HCT116 (cell line): Measurements from ENCODE around the gene GAB4.

Experiments used
- CBX3 ChIP-seq: IDR thresholded peaks from 2 replicates; pipeline ENCODE4 v1.6.1; 2012; ENCODE audit warnings: low read depth
- EZH2 ChIP-seq: fragments of 200-600 bp; sonication (generic); IDR thresholded peaks from 2 replicates; pipeline ENCODE4 v1.6.1; 2017; ENCODE audit warnings: antibody characterized with exemption, mixed run types
- EZH2phosphoT487 ChIP-seq: fragments of 200-600 bp; IDR thresholded peaks from 2 replicates; pipeline ENCODE4 v1.6.1; 2018; ENCODE audit warnings: antibody characterized with exemption, borderline replicate concordance
- POLR2AphosphoS5 ChIP-seq: IDR thresholded peaks from 2 replicates; pipeline ENCODE4 v1.6.1; 2011; ENCODE audit warnings: mild to moderate bottlenecking, low read depth, low read length, moderate library complexity
- TF ChIP-seq, protein P1 (sequence below), 3 experiments: fragments of 200-600 bp in 1 of 3; sonication (generic) in 1 of 3; IDR thresholded peaks in 2 of 3; conservative IDR thresholded peaks in 1 of 3; 2 replicates each; pipeline ENCODE4 v1.5.1; 2012 to 2017; ENCODE audit warnings: low read depth in 2 of 3, low read length in 2 of 3, antibody characterized with exemption in 1 of 3, borderline replicate concordance in 1 of 3, control low read depth in 1 of 3, mild to moderate bottlenecking in 1 of 3, mixed read lengths in 1 of 3, mixed run types in 1 of 3, moderate library complexity in 1 of 3; ENCODE audit not compliant: insufficient read depth in 1 of 3
- TF ChIP-seq, protein P2 (sequence below): IDR thresholded peaks from 2 replicates; pipeline ENCODE4 v1.6.1; 2011; ENCODE audit warnings: mild to moderate bottlenecking, low read length, moderate library complexity; ENCODE audit not compliant: insufficient replicate concordance; ENCODE audit errors: extremely low read depth
- TF ChIP-seq, protein P3 (sequence below): IDR thresholded peaks from 2 replicates; pipeline ENCODE4 v1.6.1; 2012; ENCODE audit warnings: low read depth

DNA sequence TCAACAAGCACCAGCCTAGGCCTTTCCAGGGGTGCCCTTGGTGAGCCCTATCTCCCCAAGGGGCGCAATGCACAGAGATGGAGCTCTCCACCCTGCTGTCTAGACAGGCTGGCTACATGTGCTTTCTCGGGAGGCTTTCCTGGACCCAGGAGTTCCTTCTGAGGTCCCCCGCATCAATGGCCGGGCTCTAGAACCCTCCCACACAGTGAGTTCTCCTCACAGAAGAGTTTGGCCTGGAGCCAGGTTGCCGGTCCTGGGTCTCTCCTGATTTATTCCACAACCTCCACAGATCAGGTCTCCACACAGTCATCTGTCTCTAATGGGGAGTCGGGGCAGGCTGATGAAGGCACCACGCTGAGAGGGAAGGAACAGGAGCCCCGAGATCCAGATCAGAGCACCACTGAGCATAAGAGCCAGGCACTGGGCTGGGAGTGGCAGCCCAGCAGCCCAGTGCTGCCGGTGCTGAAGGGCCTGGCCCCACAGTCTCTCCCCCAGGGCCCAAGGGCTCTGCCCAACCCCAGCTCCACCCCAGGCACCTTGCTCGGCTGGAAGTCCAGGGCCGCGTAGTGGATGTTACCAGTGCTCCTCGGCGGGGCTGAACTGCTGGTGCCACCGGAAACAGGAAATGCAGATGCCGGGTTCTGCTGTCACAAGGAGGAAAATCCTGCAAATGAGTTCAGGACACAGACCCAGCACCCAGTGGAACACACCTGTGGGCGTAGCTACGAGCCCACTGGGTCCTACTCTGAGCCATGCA, 44.7 kb downstream of the GAB4 start:
- TF ChIP-seq, protein P1, sequence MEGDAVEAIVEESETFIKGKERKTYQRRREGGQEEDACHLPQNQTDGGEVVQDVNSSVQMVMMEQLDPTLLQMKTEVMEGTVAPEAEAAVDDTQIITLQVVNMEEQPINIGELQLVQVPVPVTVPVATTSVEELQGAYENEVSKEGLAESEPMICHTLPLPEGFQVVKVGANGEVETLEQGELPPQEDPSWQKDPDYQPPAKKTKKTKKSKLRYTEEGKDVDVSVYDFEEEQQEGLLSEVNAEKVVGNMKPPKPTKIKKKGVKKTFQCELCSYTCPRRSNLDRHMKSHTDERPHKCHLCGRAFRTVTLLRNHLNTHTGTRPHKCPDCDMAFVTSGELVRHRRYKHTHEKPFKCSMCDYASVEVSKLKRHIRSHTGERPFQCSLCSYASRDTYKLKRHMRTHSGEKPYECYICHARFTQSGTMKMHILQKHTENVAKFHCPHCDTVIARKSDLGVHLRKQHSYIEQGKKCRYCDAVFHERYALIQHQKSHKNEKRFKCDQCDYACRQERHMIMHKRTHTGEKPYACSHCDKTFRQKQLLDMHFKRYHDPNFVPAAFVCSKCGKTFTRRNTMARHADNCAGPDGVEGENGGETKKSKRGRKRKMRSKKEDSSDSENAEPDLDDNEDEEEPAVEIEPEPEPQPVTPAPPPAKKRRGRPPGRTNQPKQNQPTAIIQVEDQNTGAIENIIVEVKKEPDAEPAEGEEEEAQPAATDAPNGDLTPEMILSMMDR (IDR thresholded peaks at IDR 0.05 in 2 of 3, conservative IDR thresholded peaks at IDR 0.05 in 1 of 3; ENCODE audit: borderline replicate concordance in 1 of 3, insufficient read depth in 1 of 3, low read depth in 2 of 3, low read length in 2 of 3) = no peak
- TF ChIP-seq CBX3 (no peak), EZH2phosphoT487 (no peak), EZH2 (no peak), POLR2AphosphoS5 (no peak)
- TF ChIP-seq, protein P2, sequence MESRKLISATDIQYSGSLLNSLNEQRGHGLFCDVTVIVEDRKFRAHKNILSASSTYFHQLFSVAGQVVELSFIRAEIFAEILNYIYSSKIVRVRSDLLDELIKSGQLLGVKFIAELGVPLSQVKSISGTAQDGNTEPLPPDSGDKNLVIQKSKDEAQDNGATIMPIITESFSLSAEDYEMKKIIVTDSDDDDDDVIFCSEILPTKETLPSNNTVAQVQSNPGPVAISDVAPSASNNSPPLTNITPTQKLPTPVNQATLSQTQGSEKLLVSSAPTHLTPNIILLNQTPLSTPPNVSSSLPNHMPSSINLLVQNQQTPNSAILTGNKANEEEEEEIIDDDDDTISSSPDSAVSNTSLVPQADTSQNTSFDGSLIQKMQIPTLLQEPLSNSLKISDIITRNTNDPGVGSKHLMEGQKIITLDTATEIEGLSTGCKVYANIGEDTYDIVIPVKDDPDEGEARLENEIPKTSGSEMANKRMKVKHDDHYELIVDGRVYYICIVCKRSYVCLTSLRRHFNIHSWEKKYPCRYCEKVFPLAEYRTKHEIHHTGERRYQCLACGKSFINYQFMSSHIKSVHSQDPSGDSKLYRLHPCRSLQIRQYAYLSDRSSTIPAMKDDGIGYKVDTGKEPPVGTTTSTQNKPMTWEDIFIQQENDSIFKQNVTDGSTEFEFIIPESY = no peak
- TF ChIP-seq, protein P3, sequence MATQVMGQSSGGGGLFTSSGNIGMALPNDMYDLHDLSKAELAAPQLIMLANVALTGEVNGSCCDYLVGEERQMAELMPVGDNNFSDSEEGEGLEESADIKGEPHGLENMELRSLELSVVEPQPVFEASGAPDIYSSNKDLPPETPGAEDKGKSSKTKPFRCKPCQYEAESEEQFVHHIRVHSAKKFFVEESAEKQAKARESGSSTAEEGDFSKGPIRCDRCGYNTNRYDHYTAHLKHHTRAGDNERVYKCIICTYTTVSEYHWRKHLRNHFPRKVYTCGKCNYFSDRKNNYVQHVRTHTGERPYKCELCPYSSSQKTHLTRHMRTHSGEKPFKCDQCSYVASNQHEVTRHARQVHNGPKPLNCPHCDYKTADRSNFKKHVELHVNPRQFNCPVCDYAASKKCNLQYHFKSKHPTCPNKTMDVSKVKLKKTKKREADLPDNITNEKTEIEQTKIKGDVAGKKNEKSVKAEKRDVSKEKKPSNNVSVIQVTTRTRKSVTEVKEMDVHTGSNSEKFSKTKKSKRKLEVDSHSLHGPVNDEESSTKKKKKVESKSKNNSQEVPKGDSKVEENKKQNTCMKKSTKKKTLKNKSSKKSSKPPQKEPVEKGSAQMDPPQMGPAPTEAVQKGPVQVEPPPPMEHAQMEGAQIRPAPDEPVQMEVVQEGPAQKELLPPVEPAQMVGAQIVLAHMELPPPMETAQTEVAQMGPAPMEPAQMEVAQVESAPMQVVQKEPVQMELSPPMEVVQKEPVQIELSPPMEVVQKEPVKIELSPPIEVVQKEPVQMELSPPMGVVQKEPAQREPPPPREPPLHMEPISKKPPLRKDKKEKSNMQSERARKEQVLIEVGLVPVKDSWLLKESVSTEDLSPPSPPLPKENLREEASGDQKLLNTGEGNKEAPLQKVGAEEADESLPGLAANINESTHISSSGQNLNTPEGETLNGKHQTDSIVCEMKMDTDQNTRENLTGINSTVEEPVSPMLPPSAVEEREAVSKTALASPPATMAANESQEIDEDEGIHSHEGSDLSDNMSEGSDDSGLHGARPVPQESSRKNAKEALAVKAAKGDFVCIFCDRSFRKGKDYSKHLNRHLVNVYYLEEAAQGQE = no peak
